Fibroblast of lung (primary cell): ENCODE data around the gene MCFD2. TPM values are rescaled to one million over a fixed set of nuclear protein-coding genes. Genes with fewer than 3 reads are reported as not detected.

Experiments used
- DNase-seq, 2 donors: peaks; one replicate each; pipeline versions ENCODE4 v3.0.0 to v3.0.0-alpha.2; 2010; ENCODE audit warnings: low read depth in 2 of 2
- H2AFZ ChIP-seq: 2 replicates; pipeline ENCODE4 v1.5.1; 2012; ENCODE audit warnings: low read length, control low read depth, inconsistent platforms
- H3K27ac ChIP-seq: 2 replicates; pipeline ENCODE4 v1.5.1; 2011; ENCODE audit warnings: low read length, control low read depth; ENCODE audit not compliant: insufficient read depth
- H3K27me3 ChIP-seq: 2 replicates; pipeline ENCODE4 v1.5.1; 2011; ENCODE audit warnings: mild to moderate bottlenecking, low read length; ENCODE audit not compliant: control insufficient read depth, insufficient read depth
- H3K36me3 ChIP-seq: 2 replicates; pipeline ENCODE4 v1.5.1; 2011; ENCODE audit warnings: low read length; ENCODE audit not compliant: control insufficient read depth, insufficient read depth
- H3K4me1 ChIP-seq: 2 replicates; pipeline ENCODE4 v1.5.1; 2011; ENCODE audit warnings: low read length; ENCODE audit not compliant: control insufficient read depth, insufficient read depth; ENCODE audit errors: extremely low read depth
- H3K4me2 ChIP-seq: 2 replicates; pipeline ENCODE4 v1.5.1; 2011; ENCODE audit warnings: low read length, control low read depth; ENCODE audit not compliant: insufficient read depth; ENCODE audit errors: extremely low read depth
- H3K4me3 ChIP-seq, 4 experiments: fragments of 200-600 bp in 1 of 4; sonication (generic) in 1 of 4; replicated peaks in 1 of 4; 2 replicates each; pipeline ENCODE4 v1.5.1; 2011 to 2016; ENCODE audit warnings: low read length in 4 of 4, low read depth in 3 of 4, mild to moderate bottlenecking in 3 of 4, control low read depth in 2 of 4, inconsistent platforms in 1 of 4, mixed read lengths in 1 of 4; ENCODE audit not compliant: insufficient read depth in 1 of 4; ENCODE audit errors: control extremely low read depth in 1 of 4
- H3K79me2 ChIP-seq: 2 replicates; pipeline ENCODE4 v1.5.1; 2012; ENCODE audit warnings: mild to moderate bottlenecking, low read length, inconsistent platforms; ENCODE audit not compliant: control insufficient read depth, insufficient read depth
- H3K9ac ChIP-seq: 2 replicates; pipeline ENCODE4 v1.5.1; 2011; ENCODE audit warnings: mild to moderate bottlenecking, low read length, control low read depth; ENCODE audit not compliant: insufficient read depth
- H3K9me3 ChIP-seq: 2 replicates; pipeline ENCODE4 v1.5.1; 2012; ENCODE audit warnings: low read depth, low read length; ENCODE audit not compliant: control insufficient read depth, insufficient read depth
- H4K20me1 ChIP-seq: 2 replicates; pipeline ENCODE4 v1.5.1; 2011; ENCODE audit warnings: low read length; ENCODE audit not compliant: control insufficient read depth, insufficient read depth; ENCODE audit errors: extremely low read depth
- CTCF ChIP-seq, 2 donors: IDR thresholded peaks in 1 of 2; conservative IDR thresholded peaks in 1 of 2; 1 replicate in 1 of 2; 2 replicates in 1 of 2; pipeline ENCODE4 v1.5.1; 2011 to 2012; ENCODE audit warnings: low read length in 2 of 2, control low read depth in 1 of 2, inconsistent platforms in 1 of 2, low read depth in 1 of 2, mild to moderate bottlenecking in 1 of 2
- EZH2 ChIP-seq: IDR thresholded peaks from 2 replicates; pipeline ENCODE4 v1.5.1; 2012; ENCODE audit warnings: low read length, control low read depth, mild to moderate bottlenecking; ENCODE audit errors: missing control alignments
- polyA plus RNA-seq, 2 donors: library from polyadenylated mRNA; depleted of rRNA in 1 of 2; stranded (reverse) in 1 of 2; unstranded in 1 of 2; fragments of >200 nt; gene quantifications; 2 replicates each; pipeline ENCODE4 v1.2.1, GENCODE V29; 2011 to 2012; ENCODE audit warnings: missing spikeins in 1 of 2
- total RNA-seq: library from RNA; depleted of rRNA; stranded (reverse); fragments of >200 nt; gene quantifications from 2 replicates; pipeline ENCODE4 v1.2.1, GENCODE V29; 2014

MCFD2 gene
- total and polyA plus RNA-seq, 2 donors (not counting 1 experiment from before 2014, with no cell fraction given) = 151 to 328 TPM

DNA sequence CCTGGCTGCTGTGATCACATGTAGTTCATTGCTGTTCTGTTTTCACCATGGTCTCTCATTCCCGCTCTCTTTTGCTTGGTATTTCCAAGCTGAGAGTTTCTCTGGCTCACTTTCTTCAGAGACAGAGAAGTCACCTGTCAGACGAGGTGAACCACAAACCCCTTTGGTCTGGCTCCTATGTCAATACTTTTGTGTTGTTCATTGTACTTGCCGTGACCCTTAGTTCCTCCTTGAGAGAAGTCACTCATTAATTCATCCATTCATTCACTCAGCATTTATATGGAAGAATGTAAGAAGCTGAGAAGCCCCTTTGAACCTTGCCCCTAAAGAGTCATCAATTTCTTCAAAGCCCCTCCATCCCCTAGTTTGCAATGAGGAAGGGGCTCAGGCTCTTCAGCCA is 15.2 kb downstream of the MCFD2 start:
- Histone ChIP-seq H3K9me3 (no peaks in the 10 kb centered on the region), H3K27ac (no peak overlapping the region), H2AFZ (no peak overlapping the region), H3K27me3 (no peaks in the 10 kb centered on the region), H4K20me1 (no peaks in the 10 kb centered on the region), H3K36me3 (no peaks in the 10 kb centered on the region), H3K4me2 (no peak overlapping the region), H3K4me1 (no peaks in the 10 kb centered on the region), H3K4me3 (no peak overlapping the region), H3K9ac (no peak overlapping the region), H3K79me2 (no peaks in the 10 kb centered on the region)
- no peak for DNase-seq
- TF ChIP-seq EZH2 (no peak), CTCF (conservative IDR thresholded peaks at IDR 0.05 in 1 of 2, IDR thresholded peaks at IDR 0.05 in 1 of 2; ENCODE audit: low read depth in 1 of 2, low read length in 2 of 2) (no peak)

DNA sequence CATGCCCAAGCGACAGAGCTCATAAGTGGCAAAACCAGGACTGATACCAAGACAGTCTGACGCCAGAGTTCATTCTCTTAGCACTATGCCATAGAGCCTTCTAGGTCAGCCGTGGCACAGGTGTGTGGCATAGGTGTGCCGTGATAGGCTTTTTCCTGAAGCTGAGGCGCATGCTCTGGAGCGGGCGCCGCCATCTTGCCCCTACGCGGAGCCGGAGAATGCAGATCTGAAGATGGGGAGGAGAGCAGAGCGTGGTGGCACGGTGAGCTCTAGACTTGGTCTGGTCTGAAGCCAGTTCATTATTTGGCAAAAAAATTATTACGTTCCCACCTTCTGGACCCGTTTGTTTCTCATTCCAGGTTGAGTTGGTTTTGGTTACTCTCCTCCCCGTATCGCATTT is 16.6 kb downstream of the MCFD2 start:
- no peak for TF ChIP-seq EZH2
- no peak for TF ChIP-seq CTCF (conservative IDR thresholded peaks at IDR 0.05 in 1 of 2, IDR thresholded peaks at IDR 0.05 in 1 of 2; ENCODE audit: low read depth in 1 of 2, low read length in 2 of 2)
- DNase-seq = no peak
- H2AFZ ChIP-seq = no peak overlapping the region
- no peak overlapping the region for H3K27ac ChIP-seq
- H3K4me1 ChIP-seq = no peaks in the 10 kb centered on the region
- no peaks in the 10 kb centered on the region for H3K79me2 ChIP-seq
- H3K4me3 ChIP-seq = no peak overlapping the region
- H3K9me3 ChIP-seq = no peaks in the 10 kb centered on the region
- no peaks in the 10 kb centered on the region for H3K27me3 ChIP-seq
- H3K9ac ChIP-seq = no peak overlapping the region
- H3K4me2 ChIP-seq = no peak overlapping the region
- no peaks in the 10 kb centered on the region for H3K36me3 ChIP-seq
- H4K20me1 ChIP-seq = no peaks in the 10 kb centered on the region

- Histone ChIP-seq H2AFZ (no peak overlapping the region), H3K4me1 (no peaks in the 10 kb centered on the region), H3K4me2 (no peak overlapping the region), H4K20me1 (no peaks in the 10 kb centered on the region), H3K27me3 (no peaks in the 10 kb centered on the region), H3K9me3 (no peaks in the 10 kb centered on the region), H3K9ac (no peak overlapping the region), H3K36me3 (no peaks in the 10 kb centered on the region), H3K4me3 (no peak overlapping the region), H3K79me2 (no peaks in the 10 kb centered on the region), H3K27ac (no peak overlapping the region)
- no peak for TF ChIP-seq CTCF (conservative IDR thresholded peaks at IDR 0.05 in 1 of 2, IDR thresholded peaks at IDR 0.05 in 1 of 2; ENCODE audit: low read depth in 1 of 2, low read length in 2 of 2)
- no peak for TF ChIP-seq EZH2
- DNase-seq = no peak
These were observed 17.6 kb downstream of the MCFD2 start for GRCh38 chr2:46898024-46898423.
